Kidney tubule cell (primary cell): ENCODE results near the gene UBE2Q2.
A peak's percentile ranks its signal among the peaks of the same experiment; 100 is the strongest.

ENCODE experiments used
- DNase-seq: peaks from one replicate; pipeline ENCODE4 v3.0.0-alpha.2; 2018; ENCODE audit warnings: low spot score

UBE2Q2 gene

DNA sequence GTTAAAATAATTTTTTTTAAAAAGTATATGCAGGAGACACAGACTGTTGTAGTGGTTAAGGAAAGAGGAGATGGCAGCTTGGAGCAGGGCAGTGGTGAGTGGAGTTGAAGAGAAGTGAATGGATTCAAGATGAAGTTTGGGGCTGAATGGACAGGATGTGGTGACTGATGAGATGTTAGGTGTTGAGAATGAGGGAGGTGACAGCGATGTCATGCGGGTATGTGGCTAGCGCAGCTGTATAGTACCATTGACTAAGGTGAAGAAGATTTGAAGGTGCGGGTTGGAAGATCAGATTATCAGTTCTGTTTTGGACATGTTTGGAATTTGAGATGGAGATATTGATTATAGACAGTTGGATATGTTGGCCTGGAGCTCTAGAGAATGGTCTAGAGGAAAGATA lies 80.5 kb downstream of the UBE2Q2 start:
- no peak for DNase-seq

DNA sequence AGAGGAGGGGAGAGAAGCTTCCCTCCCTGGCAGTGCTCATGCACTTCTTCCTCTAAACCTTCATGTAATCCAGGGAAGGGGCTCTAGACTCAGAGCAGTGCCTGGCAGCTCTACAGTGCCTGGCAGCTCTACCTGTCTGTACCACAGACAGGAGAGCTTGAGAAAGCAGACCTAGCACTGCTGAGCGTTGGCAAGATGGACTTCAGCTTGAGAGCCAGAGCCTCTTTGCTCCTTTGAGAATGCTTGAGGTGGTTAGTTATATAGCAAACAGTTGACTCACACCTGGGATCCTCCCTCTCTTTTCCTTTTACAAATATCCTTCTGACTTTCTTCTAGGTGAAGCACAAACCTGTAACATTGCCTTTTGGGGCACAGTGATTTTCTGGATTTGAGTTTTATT lies 81.3 kb downstream of the UBE2Q2 start:
- peak; percentile 34 for DNase-seq

DNA sequence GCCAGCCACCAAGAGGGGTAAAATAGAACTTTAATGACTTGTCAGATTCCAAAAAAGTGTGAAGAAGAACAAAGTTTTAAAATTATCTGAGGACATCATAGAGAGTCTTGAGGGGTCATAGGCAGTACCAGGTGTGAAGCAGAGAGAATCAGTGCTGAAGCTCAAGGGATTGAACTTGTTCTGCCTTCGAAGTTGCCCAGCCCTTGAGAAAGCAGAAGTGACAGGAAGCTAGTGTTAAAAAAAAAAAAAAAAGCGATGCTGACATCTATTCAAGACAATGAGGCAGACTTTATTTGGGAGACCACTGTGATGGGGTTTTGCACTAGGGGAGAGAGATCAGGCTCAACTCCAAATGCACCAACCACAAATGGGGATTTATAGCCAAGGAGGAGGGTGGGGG lies 82.2 kb downstream of the UBE2Q2 start:
- DNase-seq = no peak

DNA sequence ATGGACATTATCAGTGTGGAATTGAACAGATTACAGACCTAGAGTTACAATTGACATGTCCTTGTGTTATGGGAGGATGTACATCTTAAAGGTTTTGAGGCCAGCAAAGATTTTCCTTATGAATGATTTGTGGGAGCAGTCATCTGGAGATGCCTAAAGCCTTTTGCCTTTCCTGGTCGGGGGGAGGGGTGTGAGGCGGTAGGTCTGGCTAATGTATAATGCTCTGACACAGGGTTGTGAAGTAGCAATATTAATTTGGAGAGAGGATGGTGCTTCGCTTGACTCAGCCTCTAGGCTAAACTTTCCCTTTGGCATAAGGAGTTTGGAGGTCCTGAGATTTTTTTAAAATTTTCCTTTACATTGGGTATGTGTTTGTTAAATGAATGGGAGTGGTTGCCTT lies 83.7 kb downstream of the UBE2Q2 start:
- DNase-seq = peak; percentile 53

DNA sequence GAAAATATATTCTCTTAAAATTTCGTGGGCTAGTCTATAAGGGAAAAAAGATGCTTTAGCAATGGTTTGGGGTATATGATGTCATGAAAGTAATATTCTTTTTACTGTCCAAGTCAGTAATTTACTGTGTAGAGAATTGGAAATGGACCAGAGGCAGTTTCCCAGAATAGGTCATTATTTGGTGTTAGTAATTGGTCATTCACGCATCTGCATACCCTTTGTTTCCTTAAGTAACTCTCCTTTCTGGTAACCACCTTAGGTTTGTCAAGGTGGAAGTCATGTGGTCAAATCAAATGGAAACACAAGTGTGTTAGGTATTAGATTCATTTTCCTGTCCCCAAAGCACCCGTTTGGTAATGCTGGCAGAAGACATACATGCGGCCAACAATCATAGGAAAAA lies 84.4 kb downstream of the UBE2Q2 start:
- DNase-seq = no peak

DNA sequence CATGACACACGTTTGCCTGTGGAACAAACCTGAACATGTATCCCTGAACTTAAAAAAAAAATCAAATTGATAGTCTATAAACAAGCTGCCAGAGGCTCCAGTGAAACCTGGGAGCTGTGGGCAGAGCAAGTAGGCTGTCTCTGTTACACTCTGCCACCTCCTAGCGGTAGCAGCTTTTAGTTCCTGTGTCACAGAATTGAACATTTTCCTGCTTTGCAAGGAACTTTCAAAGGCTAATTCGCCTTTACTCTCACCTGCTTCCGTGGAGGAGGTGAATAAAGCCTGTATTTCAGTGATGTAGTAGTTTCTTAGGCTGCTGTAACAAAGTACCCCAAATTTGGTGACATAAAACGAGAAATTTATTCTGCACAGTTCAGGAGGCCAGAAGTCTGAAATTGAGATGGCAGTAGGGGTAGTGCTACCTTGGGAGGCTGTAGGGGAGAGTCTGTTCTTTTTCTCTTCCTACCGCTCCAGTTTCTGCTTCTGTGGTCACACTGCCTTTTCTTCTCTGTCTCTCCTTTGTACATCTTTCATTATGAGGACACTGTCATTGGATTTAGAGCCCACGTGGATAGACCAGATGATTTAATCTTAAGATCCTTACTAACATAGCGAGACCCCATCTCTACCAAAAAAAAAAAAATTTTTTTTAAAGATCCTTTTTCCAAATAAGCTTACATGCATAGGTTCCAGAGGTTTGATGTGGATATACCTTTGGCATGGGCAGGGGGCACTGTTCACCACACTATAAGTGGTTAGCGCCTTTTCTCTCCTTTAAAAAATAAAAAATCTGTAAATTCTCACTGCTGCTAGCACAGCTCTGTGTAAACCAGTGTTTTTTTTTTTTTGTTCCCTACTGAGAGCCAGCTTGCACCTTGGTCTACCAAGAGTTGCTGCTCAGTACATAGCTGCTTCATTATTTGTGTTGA lies 85.7 kb downstream of the UBE2Q2 start:
- DNase-seq = no peak

DNA sequence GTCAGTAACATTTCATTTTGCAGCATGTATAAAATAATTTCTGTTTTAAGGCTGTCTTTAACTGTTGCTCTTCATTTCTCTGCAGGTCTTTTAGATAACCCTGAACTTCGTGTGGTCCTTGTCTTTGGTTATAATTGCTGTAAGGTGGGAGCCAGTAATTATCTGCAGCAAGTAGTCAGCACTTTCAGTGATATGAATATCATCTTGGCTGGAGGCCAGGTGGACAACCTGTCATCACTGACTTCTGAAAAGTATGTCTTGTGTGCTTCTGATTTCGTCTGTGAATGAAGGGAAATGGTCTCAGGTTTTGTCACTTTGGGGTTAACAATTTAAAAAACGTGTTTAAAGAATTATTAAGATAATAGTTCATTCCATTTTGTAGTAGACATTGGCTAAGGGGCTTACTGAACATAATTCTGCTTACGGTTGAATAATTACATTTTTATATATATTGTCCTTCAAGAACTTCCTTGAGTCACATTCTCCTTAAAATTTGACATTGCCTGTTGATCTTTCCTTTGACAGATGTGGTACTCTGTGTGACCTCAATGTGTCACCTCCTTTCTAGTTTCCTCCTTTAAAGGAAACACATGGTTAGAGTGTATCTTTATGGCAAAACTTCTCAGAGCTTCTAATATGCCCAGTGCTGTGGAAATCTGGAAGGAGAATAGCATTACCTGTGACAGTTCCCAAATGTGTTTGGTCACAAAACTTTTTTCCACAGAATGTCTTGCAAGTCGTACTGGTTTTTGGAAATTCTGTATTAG lies 86.7 kb downstream of the UBE2Q2 start:
- no peak for DNase-seq

DNA sequence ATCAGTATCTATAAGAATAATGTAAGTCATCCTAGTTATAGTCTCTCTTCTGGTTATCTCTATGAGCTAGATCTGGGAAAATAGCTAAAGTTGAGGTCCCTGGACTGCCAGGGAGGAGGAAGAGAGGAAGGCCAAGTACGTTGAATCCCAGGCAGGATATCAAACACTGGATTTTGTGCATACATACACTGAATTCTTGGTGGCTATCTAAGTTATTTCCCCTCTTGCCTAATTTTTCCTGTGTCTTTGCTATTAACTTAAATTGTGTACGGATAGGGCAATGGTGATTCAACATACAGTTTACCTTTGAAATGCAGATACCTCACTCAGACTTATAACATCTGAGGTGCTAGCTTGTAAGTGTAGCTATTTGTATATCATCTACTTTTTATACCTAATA lies 87.6 kb downstream of the UBE2Q2 start:
- DNase-seq = no peak

DNA sequence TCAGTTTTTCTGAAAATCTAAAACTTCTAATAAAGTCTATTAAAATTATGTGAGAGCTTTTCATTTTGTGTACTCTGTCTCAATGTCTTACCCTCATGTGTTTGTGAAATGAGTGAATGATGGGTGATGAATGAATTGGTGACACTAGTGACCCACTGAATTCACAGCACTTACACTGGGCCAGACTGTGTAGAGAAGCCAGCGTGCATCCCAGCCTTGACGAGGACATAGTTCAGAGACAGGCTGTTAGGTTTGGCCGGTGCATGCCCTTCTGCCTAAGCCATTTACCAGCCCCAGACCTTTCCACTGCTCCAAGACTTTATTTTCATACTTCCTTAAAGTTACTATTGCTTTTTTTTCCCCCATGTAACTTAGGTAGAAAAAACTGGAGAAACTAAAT lies 99.2 kb downstream of the UBE2Q2 start:
- DNase-seq = no peak

DNA sequence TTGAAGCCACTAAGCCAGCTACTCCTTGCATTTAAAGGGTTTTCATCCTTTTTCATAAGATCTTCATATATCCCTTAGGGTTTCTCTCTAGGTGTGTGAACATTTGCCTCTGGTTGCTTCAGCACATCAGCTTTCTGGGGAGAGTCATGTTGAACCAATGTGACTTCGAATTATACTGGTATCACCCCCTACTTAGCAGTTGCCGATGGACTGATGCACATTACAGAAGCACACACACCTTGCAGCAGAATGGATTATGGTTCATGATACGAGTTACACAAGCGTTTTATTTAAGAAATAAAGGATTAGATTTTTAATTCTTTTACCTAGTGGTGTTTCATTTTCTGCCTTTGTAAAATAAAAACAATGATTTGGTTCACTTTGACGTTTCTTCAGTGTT lies 100.0 kb downstream of the UBE2Q2 start:
- DNase-seq = no peak

DNA sequence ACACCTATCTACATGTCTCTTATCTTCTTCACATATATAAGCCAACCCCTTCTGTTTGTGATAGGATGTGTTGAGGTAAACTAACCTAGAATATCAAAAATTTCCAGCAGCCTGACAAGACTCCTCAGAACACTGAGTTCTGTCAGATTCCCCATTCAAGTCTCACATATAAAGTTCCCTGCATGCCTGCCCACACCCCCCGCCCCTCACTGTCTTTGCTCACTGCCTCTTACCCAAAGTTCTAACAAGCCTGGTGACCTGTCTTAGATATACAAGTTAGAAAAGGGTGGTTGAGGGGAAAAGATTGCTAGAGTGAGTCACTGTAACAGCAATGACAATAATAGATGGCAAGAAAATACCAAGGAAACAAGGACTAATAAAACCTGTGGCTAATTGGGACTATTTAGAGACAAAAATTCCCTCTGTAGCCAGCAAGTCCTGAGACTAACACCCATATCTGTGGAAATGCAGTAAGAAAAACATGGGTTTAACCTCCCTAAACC lies 100.5 kb downstream of the UBE2Q2 start:
- peak; percentile 17 for DNase-seq

DNA sequence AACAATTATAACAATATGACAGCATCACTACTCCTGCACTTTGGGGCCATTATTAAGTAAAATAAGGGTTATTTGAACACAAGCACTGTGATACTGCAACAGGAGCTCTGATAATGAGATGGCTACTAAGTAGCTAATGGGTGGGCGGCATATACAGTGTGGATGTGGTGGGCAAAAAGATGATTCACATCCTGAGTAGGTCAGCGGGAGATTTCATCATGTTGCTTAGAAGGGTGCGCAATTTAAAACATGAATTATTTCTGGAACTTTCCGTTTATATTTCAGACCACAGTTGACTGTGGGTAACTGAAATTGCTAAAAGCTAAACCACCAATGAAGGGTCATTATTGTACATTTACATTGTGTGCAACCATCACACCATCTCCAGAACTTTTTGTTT lies 102.7 kb downstream of the UBE2Q2 start:
- DNase-seq = no peak

DNA sequence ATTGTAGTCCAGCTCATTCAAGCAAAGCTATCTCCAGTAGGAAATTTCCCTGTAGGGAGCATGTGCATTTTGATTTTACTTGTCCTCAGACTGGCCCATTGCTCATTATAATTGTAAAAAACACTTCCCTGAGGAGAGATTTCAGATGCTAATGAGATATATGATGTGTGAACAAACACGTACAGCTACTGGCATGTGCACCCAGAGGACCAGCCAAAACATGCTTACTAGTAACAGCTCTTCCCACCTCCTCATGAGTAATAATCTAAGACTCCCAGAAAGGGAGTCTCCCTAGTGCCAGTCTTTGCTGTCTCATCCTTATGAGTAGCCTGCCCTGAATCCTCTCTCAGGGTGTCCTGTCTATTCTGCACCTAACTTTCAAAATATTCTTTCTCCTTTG lies 103.8 kb downstream of the UBE2Q2 start:
- DNase-seq = peak; percentile 92

DNA sequence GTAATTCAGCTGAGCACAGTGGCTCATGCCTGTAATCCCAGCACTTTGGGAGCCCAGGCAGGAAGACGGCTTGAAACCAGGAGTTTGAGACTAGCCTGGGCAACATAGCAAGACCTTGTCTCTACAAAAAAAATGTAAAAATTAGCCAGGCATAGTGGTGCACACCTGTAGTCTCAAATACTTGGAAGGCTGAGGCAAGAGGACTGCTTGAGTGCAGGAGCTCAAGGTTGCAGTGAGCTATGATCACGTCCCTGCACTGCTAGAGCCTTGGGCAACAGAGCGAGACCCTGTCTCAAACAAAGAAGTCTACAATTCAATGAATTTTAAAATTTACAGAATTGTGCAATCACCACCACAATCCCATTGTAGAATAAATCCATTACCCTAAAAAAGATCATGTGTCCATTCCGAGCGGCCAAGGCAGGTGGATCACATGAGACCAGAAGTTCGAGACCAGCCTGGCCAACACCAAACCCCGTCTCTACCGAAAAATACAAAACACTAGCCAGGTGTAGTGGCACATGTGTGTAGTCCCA lies 105.6 kb downstream of the UBE2Q2 start:
- DNase-seq = no peak
